ENCODE measurements around the gene BAIAP2L2. TPM values are rescaled to one million over a fixed set of nuclear protein-coding genes. Genes with fewer than 3 reads are reported as not detected.

Gene BAIAP2L2
- polyA plus RNA-seq, 2 donors, result 2.6 to 34.5 TPM

Other genes starting within 250 kb of the BAIAP2L2 start
- gene MICALL1, start 204.4 kb downstream of the BAIAP2L2 start, polyA plus RNA-seq, result 10 to 100 TPM; 41.7 to 44.1 TPM
- under 1 TPM; 0.16 to 0.39 TPM for gene C22orf23, start 157.1 kb downstream of the BAIAP2L2 start, polyA plus RNA-seq
- 100 to 1,000 TPM in 1 of 2 donors, 10 to 100 TPM in 1; 84.8 to 114 TPM for gene POLR2F, start 157.0 kb downstream of the BAIAP2L2 start, polyA plus RNA-seq
- under 1 TPM; 0.63 to 0.99 TPM for gene SOX10, start 126.1 kb downstream of the BAIAP2L2 start, polyA plus RNA-seq
- gene PICK1, start 53.3 kb downstream of the BAIAP2L2 start, polyA plus RNA-seq, result 10 to 100 TPM; 25.3 to 25.6 TPM
- gene SLC16A8, start 26.5 kb downstream of the BAIAP2L2 start, polyA plus RNA-seq, result under 1 TPM; 0.25 to 0.41 TPM
- gene PLA2G6, start 71.1 kb upstream of the BAIAP2L2 start, polyA plus RNA-seq, result 10 to 100 TPM; 14.5 to 36.3 TPM
- gene MAFF, start 91.3 kb upstream of the BAIAP2L2 start, polyA plus RNA-seq, result 10 to 100 TPM; 34.7 to 99.6 TPM
- 10 to 100 TPM; 10.8 to 14.4 TPM for gene TMEM184B, start 162.3 kb upstream of the BAIAP2L2 start, polyA plus RNA-seq
- 100 to 1,000 TPM in 1 of 2 donors, 10 to 100 TPM in 1; 69.4 to 152 TPM for gene CSNK1E, start 206.7 kb upstream of the BAIAP2L2 start, polyA plus RNA-seq